Mesenchymal stem cell (in vitro differentiated cells and primary cell): Measurements from ENCODE around the gene SPRYD7.

Source experiments
- DNase-seq: peaks from one replicate; pipeline ENCODE4 v3.0.0-alpha.2; 2013
- H2AFZ ChIP-seq: one replicate; pipeline ENCODE4 v1.6.1; 2013; ENCODE audit warnings: low read depth, mild to moderate bottlenecking, control low read depth, inconsistent platforms, low read length, moderate library complexity
- H2AK5ac ChIP-seq: 2 replicates; pipeline ENCODE4 v1.6.1; 2013; ENCODE audit warnings: low read length, moderate library complexity, mild to moderate bottlenecking, inconsistent platforms; ENCODE audit not compliant: severe bottlenecking
- H2BK120ac ChIP-seq: one replicate; pipeline ENCODE4 v1.6.1; 2013; ENCODE audit warnings: low read depth, mild to moderate bottlenecking, inconsistent platforms, low read length, moderate library complexity
- H2BK12ac ChIP-seq, 2 experiments: one replicate each; pipeline ENCODE4 v1.6.1; 2013; ENCODE audit warnings: inconsistent platforms in 2 of 2, low read length in 2 of 2, mild to moderate bottlenecking in 2 of 2, moderate library complexity in 2 of 2, control low read depth in 1 of 2
- H2BK15ac ChIP-seq: one replicate; pipeline ENCODE4 v1.6.1; 2013; ENCODE audit warnings: mild to moderate bottlenecking, low read depth, inconsistent platforms; ENCODE audit not compliant: poor library complexity, severe bottlenecking
- H2BK5ac ChIP-seq: 2 replicates; pipeline ENCODE4 v1.6.1; 2013; ENCODE audit warnings: low read depth, mild to moderate bottlenecking, low read length, control low read depth, inconsistent platforms; ENCODE audit not compliant: poor library complexity, severe bottlenecking
- H3K14ac ChIP-seq, 2 experiments: one replicate each; pipeline ENCODE4 v1.6.1; 2013; ENCODE audit warnings: inconsistent platforms in 2 of 2, low read length in 2 of 2, control low read depth in 1 of 2, mild to moderate bottlenecking in 1 of 2, moderate library complexity in 1 of 2
- H3K18ac ChIP-seq, 2 experiments: one replicate each; pipeline ENCODE4 v1.6.1; 2013; ENCODE audit warnings: inconsistent platforms in 2 of 2, low read length in 2 of 2, control low read depth in 1 of 2, low read depth in 1 of 2, mild to moderate bottlenecking in 1 of 2
- H3K23ac ChIP-seq, 2 experiments: one replicate each; pipeline ENCODE4 v1.6.1; 2013; ENCODE audit warnings: inconsistent platforms in 2 of 2, low read length in 2 of 2, mild to moderate bottlenecking in 2 of 2, moderate library complexity in 2 of 2, control low read depth in 1 of 2
- H3K27ac ChIP-seq: 2 replicates; pipeline ENCODE4 v1.5.1; 2013; ENCODE audit warnings: mild to moderate bottlenecking, moderate library complexity, low read length, control low read depth, inconsistent platforms; ENCODE audit not compliant: poor library complexity, severe bottlenecking
- H3K27me3 ChIP-seq, 2 experiments: 2 replicates each; pipeline versions ENCODE4 v1.6.1 to v1.7.0; 2013; ENCODE audit warnings: low read length in 2 of 2, mild to moderate bottlenecking in 2 of 2, moderate library complexity in 2 of 2, control low read depth in 1 of 2, inconsistent platforms in 1 of 2; ENCODE audit not compliant: control insufficient read depth in 1 of 2, insufficient read depth in 1 of 2
- H3K36me3 ChIP-seq, 2 experiments: 2 replicates each; pipeline versions ENCODE4 v1.6.1 to v1.7.0; 2013; ENCODE audit warnings: low read length in 2 of 2, control low read depth in 1 of 2, inconsistent platforms in 1 of 2, low read depth in 1 of 2, mild to moderate bottlenecking in 1 of 2; ENCODE audit not compliant: insufficient read depth in 2 of 2, control insufficient read depth in 1 of 2
- H3K4ac ChIP-seq, 2 experiments: one replicate each; pipeline ENCODE4 v1.6.1; 2013; ENCODE audit warnings: inconsistent platforms in 2 of 2, low read length in 2 of 2, mild to moderate bottlenecking in 2 of 2, moderate library complexity in 2 of 2, control low read depth in 1 of 2, low read depth in 1 of 2
- H3K4me1 ChIP-seq: 2 replicates; pipeline ENCODE4 v1.6.1; 2013; ENCODE audit warnings: low read depth, low read length, control low read depth; ENCODE audit not compliant: control insufficient read depth, insufficient read depth
- H3K4me2 ChIP-seq: 2 replicates; pipeline ENCODE4 v1.6.1; 2013; ENCODE audit warnings: low read length, mild to moderate bottlenecking, inconsistent platforms; ENCODE audit not compliant: poor library complexity, severe bottlenecking
- H3K4me3 ChIP-seq, 2 experiments: 2 replicates each; pipeline versions ENCODE4 v1.5.1 to v1.7.0; 2013; ENCODE audit warnings: low read length in 2 of 2, mild to moderate bottlenecking in 2 of 2, control low read depth in 1 of 2, low read depth in 1 of 2; ENCODE audit not compliant: insufficient read depth in 1 of 2
- H3K79me1 ChIP-seq: replicated peaks from 2 replicates; pipeline ENCODE4 v1.6.1; 2013; ENCODE audit warnings: mild to moderate bottlenecking, control low read depth, low read length, inconsistent platforms; ENCODE audit not compliant: poor library complexity, severe bottlenecking
- H3K9ac ChIP-seq: 2 replicates; pipeline ENCODE4 v1.7.0; 2013; ENCODE audit warnings: mild to moderate bottlenecking, low read length, moderate library complexity
- H3K9me3 ChIP-seq: 2 replicates; pipeline ENCODE4 v1.7.0; 2013; ENCODE audit warnings: mild to moderate bottlenecking, low read length; ENCODE audit not compliant: control insufficient read depth
- H4K8ac ChIP-seq: one replicate; pipeline ENCODE4 v1.6.1; 2013; ENCODE audit warnings: inconsistent platforms, mild to moderate bottlenecking, low read length, moderate library complexity
- H4K91ac ChIP-seq: one replicate; pipeline ENCODE4 v1.6.1; 2013; ENCODE audit warnings: mild to moderate bottlenecking, low read length, inconsistent platforms
- WGBS: methylation state at CpG from one replicate; pipeline ENCODE4 v1.1.7; 2013; ENCODE audit warnings: mixed read lengths; 5-methylcytosine and 5-hydroxymethylcytosine counted together

The SPRYD7 gene

GRCh38 chr13:49932868-49933267, 3.3 kb downstream of the SPRYD7 start:
- Histone ChIP-seq H3K79me1 (peaks cover 20% of the 10 kb centered on the region), H4K91ac (no peak overlapping the region), H3K18ac (no peak overlapping the region), H2BK12ac (no peak overlapping the region), H2BK120ac (no peak overlapping the region), H3K27ac (no peak overlapping the region), H3K9ac (no peak overlapping the region), H3K9me3 (no peaks in the 10 kb centered on the region), H3K36me3 (peaks cover 0 to 20% of the 10 kb centered on the region in 2 experiments), H3K23ac (no peak overlapping the region), H2AK5ac (no peak overlapping the region), H3K4me2 (no peak overlapping the region), H2BK5ac (no peak overlapping the region), H3K4me3 (no peak overlapping the region), H3K4ac (peak overlapping the region in 1 of 2 experiments; percentile 6), H4K8ac (no peak overlapping the region), H2BK15ac (no peak overlapping the region), H3K14ac (no peak overlapping the region), H3K4me1 (peaks cover 4% of the 10 kb centered on the region), H3K27me3 (no peaks in the 10 kb centered on the region), H2AFZ (no peak overlapping the region)
- peak; percentile 9 for DNase-seq
- 75% methylated on average over 1 of the region's 1 CpG for WGBS

- Histone ChIP-seq H4K91ac (no peak overlapping the region), H2BK120ac (no peak overlapping the region), H2BK15ac (no peak overlapping the region), H3K79me1 (peaks cover 18% of the 10 kb centered on the region), H3K14ac (no peak overlapping the region), H3K27me3 (no peaks in the 10 kb centered on the region), H2AFZ (no peak overlapping the region), H3K4me2 (no peak overlapping the region), H2BK5ac (no peak overlapping the region), H3K4ac (no peak overlapping the region), H3K9me3 (no peaks in the 10 kb centered on the region), H3K18ac (no peak overlapping the region), H2AK5ac (no peak overlapping the region), H2BK12ac (no peak overlapping the region), H3K27ac (no peak overlapping the region), H3K9ac (no peak overlapping the region), H3K4me1 (peaks cover 1% of the 10 kb centered on the region), H3K36me3 (peaks cover 0 to 28% of the 10 kb centered on the region in 2 experiments), H4K8ac (no peak overlapping the region), H3K4me3 (no peak overlapping the region), H3K23ac (no peak overlapping the region)
- peak; percentile 27 for DNase-seq
- no CpG with 5 or more reads among the region's 2 CpGs for WGBS
These were observed 4.1 kb downstream of the SPRYD7 start for GRCh38 chr13:49932066-49932465.

- Histone ChIP-seq H3K36me3 (peaks cover 16 to 62% of the 10 kb centered on the region in 2 experiments), H2AK5ac (no peak overlapping the region), H2BK120ac (no peak overlapping the region), H3K9me3 (no peaks in the 10 kb centered on the region), H2BK15ac (no peak overlapping the region), H3K4ac (no peak overlapping the region), H3K18ac (no peak overlapping the region), H3K23ac (no peak overlapping the region), H3K27ac (no peak overlapping the region), H3K9ac (no peak overlapping the region), H3K4me3 (no peak overlapping the region), H2AFZ (no peak overlapping the region), H3K27me3 (no peaks in the 10 kb centered on the region), H3K14ac (no peak overlapping the region), H4K8ac (no peak overlapping the region), H2BK5ac (no peak overlapping the region), H3K4me1 (no peaks in the 10 kb centered on the region), H4K91ac (no peak overlapping the region), H3K79me1 (peaks cover 11% of the 10 kb centered on the region), H3K4me2 (no peak overlapping the region), H2BK12ac (no peak overlapping the region)
- WGBS: 81% methylated on average over 2 of the region's 3 CpGs
- peak; percentile 6 for DNase-seq
These were observed 8.4 kb downstream of the SPRYD7 start for GRCh38 chr13:49927755-49928154.

- H3K79me1 ChIP-seq: peaks cover 8% of the 10 kb centered on the region
These were observed 10.2 kb downstream of the SPRYD7 start for GRCh38 chr13:49925881-49926418.

More at GRCh38 chr13:49925881-49926418, 10.2 kb downstream of the SPRYD7 start:
- H2BK12ac ChIP-seq: no peak overlapping the region
- H3K4me2 ChIP-seq: no peak overlapping the region
- H3K4me3 ChIP-seq: no peak overlapping the region
- no peak overlapping the region for H4K91ac ChIP-seq
- H2BK5ac ChIP-seq: no peak overlapping the region
- no peak overlapping the region for H3K23ac ChIP-seq
- no peak overlapping the region for H4K8ac ChIP-seq
- H3K4me1 ChIP-seq: no peaks in the 10 kb centered on the region
- H3K27me3 ChIP-seq: no peaks in the 10 kb centered on the region
- H2BK15ac ChIP-seq: no peak overlapping the region
- H3K27ac ChIP-seq: no peak overlapping the region
- no CpG with 5 or more reads among the region's 2 CpGs for WGBS
- no peak overlapping the region for H2BK120ac ChIP-seq
- peaks cover 16 to 71% of the 10 kb centered on the region in 2 experiments for H3K36me3 ChIP-seq
- DNase-seq: no peak
- H2AK5ac ChIP-seq: no peak overlapping the region
- no peak overlapping the region for H3K18ac ChIP-seq
- no peak overlapping the region for H2AFZ ChIP-seq
- H3K9me3 ChIP-seq: no peaks in the 10 kb centered on the region
- no peak overlapping the region for H3K14ac ChIP-seq
- H3K4ac ChIP-seq: no peak overlapping the region
- H3K9ac ChIP-seq: no peak overlapping the region
